ENCODE measurements around the gene THY1.

- TF ChIP-seq EP300 (IDR thresholded peaks at IDR 0.05; ENCODE audit: borderline replicate concordance) (no peak), RAD21 (IDR thresholded peaks at IDR 0.05; ENCODE audit: low read depth) (no peak), CREB1 (IDR thresholded peaks at IDR 0.05; ENCODE audit: low read depth) (no peak), EGR1 (IDR thresholded peaks at IDR 0.05) (no peak), FOXM1 (IDR thresholded peaks at IDR 0.05; ENCODE audit: borderline replicate concordance, low read depth) (no peak), TAF1 (IDR thresholded peaks at IDR 0.05; ENCODE audit: low read depth) (no peak), CEBPB (IDR thresholded peaks at IDR 0.05) (no peak), USF1 (IDR thresholded peaks at IDR 0.05) (no peak), ZBTB7A (IDR thresholded peaks at IDR 0.05; ENCODE audit: low read depth) (no peak), YY1 (IDR thresholded peaks at IDR 0.05; ENCODE audit: low read depth) (no peak), REST (IDR thresholded peaks at IDR 0.05; ENCODE audit: low read depth) (no peak), TCF12 (IDR thresholded peaks at IDR 0.05; ENCODE audit: low read depth) (no peak), NFIC (IDR thresholded peaks at IDR 0.05) (no peak), MAX (IDR thresholded peaks at IDR 0.05) (no peak)
Observed at GRCh38 chr11:119436093-119436492, 13.1 kb upstream of the THY1 start.
